Measurements from ENCODE around the gene ANKRD13B.

ANKRD13B gene

DNA sequence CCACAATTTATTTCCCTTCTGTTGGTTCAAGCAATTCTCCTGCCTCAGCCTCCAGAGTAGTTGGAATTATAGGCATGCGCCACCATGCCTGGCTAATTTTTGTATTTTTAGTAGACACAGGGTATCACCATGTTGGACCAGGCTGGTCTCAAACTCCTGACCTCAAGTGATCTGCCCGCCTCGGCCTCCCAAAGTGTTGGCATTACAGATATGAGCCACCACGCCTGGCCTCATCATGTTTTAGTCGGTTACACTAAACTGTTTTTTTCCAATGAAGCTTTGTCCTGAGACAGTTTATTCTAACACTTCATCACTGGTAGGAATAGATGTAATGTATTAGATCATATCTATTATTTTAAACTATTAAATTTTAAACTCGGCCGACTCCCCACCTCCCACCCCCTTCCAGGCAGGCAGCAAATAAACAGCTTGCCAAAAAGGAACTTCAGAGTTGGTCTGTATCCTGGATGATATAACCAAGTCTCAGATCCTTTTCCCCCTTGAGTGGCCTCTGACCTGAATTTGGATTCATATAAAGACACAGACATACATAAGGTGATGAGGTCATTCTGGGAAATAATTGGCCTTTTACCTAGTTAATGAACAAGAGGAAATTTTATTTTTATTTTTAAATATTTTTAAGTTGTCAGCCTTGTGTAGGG lies 48.2 kb downstream of the ANKRD13B start:
- TF ChIP-seq GATA2 (IDR thresholded peaks at IDR 0.05; ENCODE audit: low read depth, low read length) (no peak), GATA3 (IDR thresholded peaks at IDR 0.05; ENCODE audit: low read depth, low read length) (no peak)

DNA sequence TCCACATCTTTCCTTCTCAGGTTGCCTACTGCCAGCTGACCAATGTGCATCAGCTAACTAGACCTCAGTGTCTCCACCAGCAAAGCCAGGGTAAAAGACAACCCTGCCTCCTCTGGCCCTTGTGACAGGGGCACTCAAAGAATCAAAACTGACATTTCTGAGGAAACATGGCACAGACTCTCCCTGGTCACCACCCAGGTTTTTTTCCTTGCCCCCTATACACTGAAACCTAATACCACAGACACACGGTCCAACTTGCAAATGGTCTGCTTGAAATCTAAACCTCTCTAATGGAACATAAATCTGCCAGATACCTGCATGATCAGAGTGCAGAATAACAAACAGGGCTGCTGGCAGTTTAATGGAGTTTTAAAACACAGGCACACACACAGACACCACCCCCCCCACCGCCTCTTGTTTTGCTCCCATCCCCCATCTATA lies 49.3 kb downstream of the ANKRD13B start:
- 0 out of 2 replicates have a peak, but pooled peaks have one; percentile 31 for TF ChIP-seq GATA2 (IDR thresholded peaks at IDR 0.05; ENCODE audit: low read depth, low read length)
- no peak for TF ChIP-seq GATA3 (IDR thresholded peaks at IDR 0.05; ENCODE audit: low read depth, low read length)

DNA sequence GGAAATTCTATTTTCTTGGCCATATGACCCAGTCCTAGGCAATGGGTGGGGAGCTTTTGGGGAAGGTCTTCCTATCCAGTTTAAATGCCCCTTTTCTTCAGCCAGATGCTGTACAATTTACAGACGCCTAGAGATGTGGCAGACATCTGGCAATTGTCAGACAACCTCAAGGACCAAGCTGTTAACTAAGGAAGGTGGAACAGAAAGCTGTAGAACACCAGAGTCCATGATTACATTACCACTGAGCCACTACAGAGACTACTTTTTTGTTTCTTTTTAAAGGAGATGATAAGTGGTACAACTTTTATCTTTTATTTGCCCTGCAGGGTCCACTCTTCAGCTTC lies 50.9 kb downstream of the ANKRD13B start:
- TF ChIP-seq GATA2 (IDR thresholded peaks at IDR 0.05; ENCODE audit: low read depth, low read length) (no peak), GATA3 (IDR thresholded peaks at IDR 0.05; ENCODE audit: low read depth, low read length) (no peak)

DNA sequence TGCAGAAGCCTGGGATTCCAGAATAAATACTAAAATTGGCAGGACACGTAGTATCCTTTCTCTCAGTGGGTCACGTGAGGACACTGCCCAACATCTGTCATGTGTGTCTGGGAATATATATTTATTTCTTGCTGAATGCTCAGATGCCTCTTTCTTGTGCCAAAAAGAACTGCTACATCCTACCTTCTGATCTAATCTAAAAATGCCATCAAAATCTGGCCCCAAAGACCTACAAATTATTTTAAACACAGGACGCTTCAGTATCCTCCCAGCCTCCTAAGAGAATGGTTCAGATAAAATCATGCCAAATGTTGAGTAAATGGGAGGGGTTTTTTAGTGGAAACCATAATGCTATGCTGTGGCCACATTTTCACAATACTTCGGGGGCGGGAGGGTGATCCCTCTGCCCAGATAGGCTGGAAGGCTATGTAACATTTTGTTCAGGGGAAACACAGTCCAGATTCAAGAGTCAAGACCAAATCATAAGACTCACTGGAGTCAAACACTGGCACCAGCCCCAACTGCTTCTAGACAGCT lies 52.7 kb downstream of the ANKRD13B start:
- TF ChIP-seq GATA3 (IDR thresholded peaks at IDR 0.05; ENCODE audit: low read depth, low read length) (peak; percentile 82; the same call in 1 of the 2 replicates), GATA2 (IDR thresholded peaks at IDR 0.05; ENCODE audit: low read depth, low read length) (peak; percentile 87)

DNA sequence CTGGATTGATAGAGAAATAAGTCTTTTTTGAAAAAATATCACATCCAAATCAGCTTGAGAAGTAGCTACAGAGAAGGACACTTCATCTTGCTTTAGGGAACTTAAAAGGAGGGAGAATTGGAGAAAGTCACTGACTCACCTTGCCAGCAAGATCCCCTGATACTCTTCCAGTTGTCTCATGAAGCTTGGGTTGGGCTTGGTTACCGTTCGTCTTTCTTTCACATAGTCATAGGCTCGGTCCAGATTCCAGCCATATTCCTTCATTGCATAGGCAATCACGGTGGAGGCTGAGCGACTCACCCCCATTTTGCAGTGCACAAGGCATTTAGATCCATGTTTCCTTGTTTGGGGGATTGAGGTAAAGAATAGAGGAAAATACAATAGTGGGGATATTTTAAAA lies 55.1 kb downstream of the ANKRD13B start:
- no peak for TF ChIP-seq GATA2 (IDR thresholded peaks at IDR 0.05; ENCODE audit: low read depth, low read length)
- no peak for TF ChIP-seq GATA3 (IDR thresholded peaks at IDR 0.05; ENCODE audit: low read depth, low read length)

DNA sequence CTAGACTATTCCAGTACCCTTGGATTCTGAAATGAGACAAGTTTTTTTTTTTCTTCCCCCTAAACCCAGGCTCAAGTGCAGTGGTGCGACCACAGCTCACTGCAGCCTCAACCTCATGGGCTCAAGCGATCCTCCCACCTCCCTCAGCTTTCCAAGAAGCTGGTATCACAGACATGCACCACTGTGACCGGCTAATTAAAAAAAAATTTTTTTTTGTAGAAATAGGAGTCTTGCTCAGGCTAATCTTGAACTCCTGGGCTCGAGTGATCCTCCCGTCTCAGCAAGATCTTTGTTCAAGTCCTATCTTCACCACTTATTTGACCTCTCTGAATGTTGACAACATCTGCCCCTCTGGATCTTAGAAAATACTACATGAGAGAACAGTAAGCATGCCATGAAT lies 56.4 kb downstream of the ANKRD13B start:
- TF ChIP-seq GATA3 (IDR thresholded peaks at IDR 0.05; ENCODE audit: low read depth, low read length) (no peak), GATA2 (IDR thresholded peaks at IDR 0.05; ENCODE audit: low read depth, low read length) (no peak)

DNA sequence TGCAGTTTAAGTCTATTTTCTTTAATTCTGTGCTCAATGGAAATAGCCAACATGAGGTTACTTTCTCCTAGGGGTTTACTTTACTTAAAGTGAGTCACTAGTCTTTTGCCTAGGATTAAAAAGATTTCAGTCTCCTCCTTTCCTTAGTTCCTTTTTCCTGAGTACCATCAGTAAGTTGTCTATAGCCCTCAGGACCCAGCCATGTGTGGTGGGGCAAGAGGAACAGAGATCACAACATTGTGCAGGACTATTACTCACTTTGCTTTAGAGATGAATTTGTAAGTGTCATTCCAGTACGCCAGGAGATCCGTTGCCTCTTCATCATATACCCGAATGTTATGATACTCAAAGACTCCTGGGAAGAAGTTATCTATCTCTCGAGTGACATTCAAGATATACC lies 57.5 kb downstream of the ANKRD13B start:
- TF ChIP-seq GATA3 (IDR thresholded peaks at IDR 0.05; ENCODE audit: low read depth, low read length) = no peak
- no peak for TF ChIP-seq GATA2 (IDR thresholded peaks at IDR 0.05; ENCODE audit: low read depth, low read length)

DNA sequence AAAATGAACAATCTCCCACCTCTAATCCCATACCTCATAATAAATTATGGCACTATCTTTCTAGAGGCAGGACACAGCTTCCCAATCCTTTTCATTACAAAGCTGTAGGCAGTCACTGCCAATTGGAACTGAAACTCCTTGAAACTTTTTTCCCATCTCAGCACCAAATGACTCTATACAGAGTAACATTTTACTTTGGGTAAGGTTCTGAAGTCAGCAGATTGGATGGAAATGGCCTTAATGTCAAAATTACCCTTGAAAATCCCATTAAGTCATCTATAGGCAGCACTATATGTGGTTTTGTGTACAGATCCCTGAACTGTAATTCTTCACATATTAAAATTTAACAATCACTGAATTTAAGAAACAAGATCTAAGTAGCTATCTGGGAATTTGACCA lies 60.0 kb downstream of the ANKRD13B start:
- TF ChIP-seq GATA3 (IDR thresholded peaks at IDR 0.05; ENCODE audit: low read depth, low read length) (no peak), GATA2 (IDR thresholded peaks at IDR 0.05; ENCODE audit: low read depth, low read length) (no peak)

DNA sequence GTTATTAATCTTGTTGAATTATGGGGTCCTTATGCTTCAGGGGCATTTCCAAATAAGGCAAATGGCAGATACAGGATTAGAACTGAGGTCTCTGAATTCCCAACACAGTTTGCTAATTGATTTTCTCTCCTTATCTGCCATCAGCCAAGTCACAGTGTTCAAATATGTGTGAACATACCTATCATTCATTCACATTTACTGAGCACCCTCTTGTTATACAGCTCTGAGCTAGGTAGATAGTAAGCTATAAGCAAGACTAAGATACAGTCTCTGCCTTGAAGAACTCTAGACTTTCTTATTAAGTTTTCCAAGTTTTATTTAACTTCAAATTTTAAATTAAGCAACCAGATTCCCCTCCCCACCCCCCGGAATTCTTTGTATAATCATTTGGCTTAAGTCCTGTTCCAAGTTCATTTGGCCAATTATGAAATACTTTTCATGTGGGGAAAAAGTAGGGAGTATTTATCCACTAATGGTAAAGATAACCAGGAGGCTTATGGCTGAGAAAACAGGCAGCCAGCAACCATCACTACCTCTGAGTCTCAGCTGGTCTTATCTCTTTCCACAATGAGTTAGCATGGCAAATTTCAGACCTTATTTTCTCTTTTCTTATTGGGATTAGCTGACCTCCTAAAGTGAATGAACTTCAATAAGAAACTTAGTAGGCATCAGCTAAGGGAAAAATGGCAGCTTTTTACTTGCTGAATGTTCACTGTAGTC lies 61.2 kb downstream of the ANKRD13B start:
- no peak for TF ChIP-seq GATA3 (IDR thresholded peaks at IDR 0.05; ENCODE audit: low read depth, low read length)
- TF ChIP-seq GATA2 (IDR thresholded peaks at IDR 0.05; ENCODE audit: low read depth, low read length) = no peak

DNA sequence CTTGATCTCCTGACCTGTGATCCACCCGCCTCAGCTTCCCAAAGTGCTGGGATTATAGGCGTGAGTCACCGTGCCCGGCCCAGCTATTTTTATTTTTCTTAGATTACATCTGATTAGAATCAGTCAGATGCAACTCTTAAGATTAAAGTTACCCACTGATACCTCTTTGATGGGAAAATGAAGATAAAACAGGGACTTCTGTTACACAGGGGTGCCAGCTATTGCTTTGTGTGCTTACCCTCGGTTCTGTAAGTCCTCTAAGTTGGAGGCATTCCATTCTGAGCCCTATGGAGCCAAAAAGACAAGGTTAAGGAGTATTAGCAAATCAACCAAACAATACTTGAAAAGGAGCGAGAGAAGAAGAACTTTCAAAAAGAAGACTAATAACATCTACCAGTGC lies 62.4 kb downstream of the ANKRD13B start:
- TF ChIP-seq GATA2 (IDR thresholded peaks at IDR 0.05; ENCODE audit: low read depth, low read length) = no peak
- no peak for TF ChIP-seq GATA3 (IDR thresholded peaks at IDR 0.05; ENCODE audit: low read depth, low read length)

DNA sequence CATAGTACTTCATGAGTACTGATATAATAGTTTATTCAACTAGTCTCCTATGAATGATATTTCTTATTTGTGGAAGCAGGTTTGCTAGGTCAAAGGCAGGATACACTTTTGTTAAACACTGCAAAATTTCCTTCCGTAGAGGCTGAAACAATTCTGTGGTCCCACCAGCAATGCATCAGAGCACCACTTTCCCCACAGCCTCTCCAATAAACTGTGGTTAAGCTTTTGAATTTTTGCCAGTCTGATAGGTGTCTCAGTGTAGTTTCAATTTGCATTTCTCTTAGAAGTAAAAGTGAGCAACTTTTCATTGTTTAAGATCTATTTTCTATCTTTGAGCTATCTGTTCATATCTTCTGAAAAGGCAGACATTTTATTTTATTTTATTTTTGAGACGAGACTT lies 66.2 kb downstream of the ANKRD13B start:
- no peak for TF ChIP-seq GATA2 (IDR thresholded peaks at IDR 0.05; ENCODE audit: low read depth, low read length)

DNA sequence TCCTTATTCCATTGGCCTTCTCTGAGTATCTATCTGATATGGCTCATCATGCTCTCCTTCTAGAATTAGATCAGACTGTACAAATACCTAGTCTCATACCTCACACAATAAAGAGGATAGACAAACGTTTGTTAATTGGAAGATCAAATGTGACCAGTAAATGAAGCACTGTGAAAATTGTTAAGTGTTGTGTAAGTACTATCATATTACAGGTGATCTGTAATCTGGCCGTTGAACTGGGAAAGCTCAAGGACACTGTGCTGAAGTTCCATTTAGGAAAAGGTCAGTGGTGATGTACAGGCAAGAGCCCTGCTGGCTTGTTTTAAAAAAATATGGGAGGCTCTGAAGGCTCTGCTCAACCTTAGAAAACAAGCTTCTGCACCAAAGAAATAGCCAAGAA lies 68.3 kb downstream of the ANKRD13B start:
- no peak for TF ChIP-seq GATA2 (IDR thresholded peaks at IDR 0.05; ENCODE audit: low read depth, low read length)
- TF ChIP-seq GATA3 (IDR thresholded peaks at IDR 0.05; ENCODE audit: low read depth, low read length) = no peak

DNA sequence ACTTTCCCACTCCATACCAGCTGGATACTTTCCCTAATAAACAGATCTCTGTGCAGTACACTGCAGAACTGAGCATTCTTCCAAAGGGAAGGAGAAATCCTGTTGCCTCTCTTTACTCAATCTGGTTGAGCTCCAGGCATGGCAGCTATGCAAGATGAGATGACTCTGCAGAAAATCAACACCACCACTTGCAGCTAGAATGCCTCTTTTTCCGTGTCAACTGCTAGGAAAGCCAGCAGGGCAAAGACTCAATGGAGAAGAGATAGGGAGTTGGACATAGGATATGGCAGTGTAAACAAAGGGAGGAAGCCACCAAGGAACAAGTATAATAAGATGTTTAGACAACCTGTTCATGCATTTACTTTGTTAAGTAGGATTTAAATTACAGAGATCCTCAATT lies 70.2 kb downstream of the ANKRD13B start:
- TF ChIP-seq GATA2 (IDR thresholded peaks at IDR 0.05; ENCODE audit: low read depth, low read length) = no peak
- TF ChIP-seq GATA3 (IDR thresholded peaks at IDR 0.05; ENCODE audit: low read depth, low read length) = no peak

All from SH-SY5Y (cell line).